Loucy (cell line): Measurements from ENCODE around the gene ANKRD34A.
A peak's percentile ranks its signal among the peaks of the same experiment; 100 is the strongest.

Experiments used
- H2AFZ ChIP-seq: fragments of 200-600 bp; sonication (generic); 2 replicates; pipeline ENCODE4 v1.6.0; 2016; ENCODE audit warnings: antibody characterized with exemption, mild to moderate bottlenecking, low read length, moderate library complexity
- H3F3A ChIP-seq: fragments of 200-600 bp; 2 replicates; pipeline ENCODE4 v1.6.0; 2016; ENCODE audit warnings: antibody characterized with exemption, low read depth, mild to moderate bottlenecking
- H3K27me3 ChIP-seq: fragments of 200-600 bp; sonication (generic); 2 replicates; pipeline ENCODE4 v1.6.1; 2014; ENCODE audit warnings: low read length, mild to moderate bottlenecking; ENCODE audit not compliant: insufficient read depth, poor library complexity, severe bottlenecking
- H3K36me3 ChIP-seq: fragments of 200-600 bp; sonication (generic); 2 replicates; pipeline ENCODE4 v1.6.1; 2016; ENCODE audit warnings: low read length; ENCODE audit not compliant: insufficient read depth
- H3K4me1 ChIP-seq: fragments of 200-600 bp; sonication (generic); 2 replicates; pipeline ENCODE4 v1.5.1; 2014; ENCODE audit warnings: low read length, mild to moderate bottlenecking; ENCODE audit not compliant: insufficient read depth, poor library complexity, severe bottlenecking
- H3K4me2 ChIP-seq: fragments of 200-600 bp; sonication (generic); 2 replicates; pipeline ENCODE4 v1.6.0; 2014; ENCODE audit warnings: antibody characterized with exemption, low read length, low read depth, mild to moderate bottlenecking; ENCODE audit not compliant: poor library complexity, severe bottlenecking
- H3K4me3 ChIP-seq: fragments of 200-600 bp; sonication (generic); 2 replicates; pipeline ENCODE4 v1.5.1; 2014; ENCODE audit warnings: low read length, mild to moderate bottlenecking, mixed read lengths; ENCODE audit not compliant: poor library complexity, severe bottlenecking
- H3K79me2 ChIP-seq: fragments of 200-600 bp; sonication (generic); 2 replicates; pipeline ENCODE4 v1.6.1; 2014; ENCODE audit warnings: low read length; ENCODE audit not compliant: insufficient read depth
- H3K9ac ChIP-seq: fragments of 200-600 bp; sonication (generic); 2 replicates; pipeline ENCODE4 v1.6.0; 2014; ENCODE audit warnings: mild to moderate bottlenecking, low read depth, low read length, moderate library complexity; ENCODE audit not compliant: poor library complexity, severe bottlenecking
- H3K9me2 ChIP-seq: fragments of 200-600 bp; sonication (generic); replicated peaks from 2 replicates; pipeline ENCODE4 v1.6.1; 2016; ENCODE audit warnings: low read depth, low read length, mixed read lengths
- H3K9me3 ChIP-seq: fragments of 200-600 bp; sonication (generic); 2 replicates; pipeline ENCODE4 v1.6.1; 2014; ENCODE audit warnings: mild to moderate bottlenecking, antibody characterized with exemption, low read length, low read depth; ENCODE audit not compliant: insufficient read depth
- H4K20me1 ChIP-seq: fragments of 200-600 bp; sonication (generic); 2 replicates; pipeline ENCODE4 v1.6.0; 2014; ENCODE audit warnings: antibody characterized with exemption, low read length, mild to moderate bottlenecking; ENCODE audit not compliant: insufficient read depth, poor library complexity, severe bottlenecking
- EZH2phosphoT487 ChIP-seq: fragments of 200-600 bp; IDR thresholded peaks from 2 replicates; pipeline ENCODE4 v1.6.1; 2018; ENCODE audit warnings: antibody characterized with exemption, mild to moderate bottlenecking, moderate library complexity, borderline replicate concordance
- TF ChIP-seq, protein P1 (sequence below): fragments of 200-600 bp; sonication (generic); conservative IDR thresholded peaks from 2 replicates; pipeline ENCODE4 v1.5.1; 2014; ENCODE audit warnings: mild to moderate bottlenecking, antibody characterized with exemption, low read length

ANKRD34A gene

GRCh38 chr1:145962157-145963102 is 1.9 kb downstream of the ANKRD34A start:
- H3K4me1 ChIP-seq, result peaks cover 45% of the 10 kb centered on the region
- H3K36me3 ChIP-seq, result no peaks in the 10 kb centered on the region
- peak overlapping the region; percentile 86 for H3K9ac ChIP-seq
- H2AFZ ChIP-seq, result no peak overlapping the region
- H3K79me2 ChIP-seq, result peaks cover 44% of the 10 kb centered on the region; the same call in 1 of the 2 replicates
- no peaks in the 10 kb centered on the region for H3K9me2 ChIP-seq
- no peaks in the 10 kb centered on the region for H4K20me1 ChIP-seq
- no peaks in the 10 kb centered on the region for H3K9me3 ChIP-seq
- peak overlapping the region; percentile 83 for H3K4me2 ChIP-seq
- no peaks in the 10 kb centered on the region for H3K27me3 ChIP-seq
- H3K4me3 ChIP-seq, result peak overlapping the region; percentile 86
- no peak for TF ChIP-seq EZH2phosphoT487
- TF ChIP-seq, protein P1, sequence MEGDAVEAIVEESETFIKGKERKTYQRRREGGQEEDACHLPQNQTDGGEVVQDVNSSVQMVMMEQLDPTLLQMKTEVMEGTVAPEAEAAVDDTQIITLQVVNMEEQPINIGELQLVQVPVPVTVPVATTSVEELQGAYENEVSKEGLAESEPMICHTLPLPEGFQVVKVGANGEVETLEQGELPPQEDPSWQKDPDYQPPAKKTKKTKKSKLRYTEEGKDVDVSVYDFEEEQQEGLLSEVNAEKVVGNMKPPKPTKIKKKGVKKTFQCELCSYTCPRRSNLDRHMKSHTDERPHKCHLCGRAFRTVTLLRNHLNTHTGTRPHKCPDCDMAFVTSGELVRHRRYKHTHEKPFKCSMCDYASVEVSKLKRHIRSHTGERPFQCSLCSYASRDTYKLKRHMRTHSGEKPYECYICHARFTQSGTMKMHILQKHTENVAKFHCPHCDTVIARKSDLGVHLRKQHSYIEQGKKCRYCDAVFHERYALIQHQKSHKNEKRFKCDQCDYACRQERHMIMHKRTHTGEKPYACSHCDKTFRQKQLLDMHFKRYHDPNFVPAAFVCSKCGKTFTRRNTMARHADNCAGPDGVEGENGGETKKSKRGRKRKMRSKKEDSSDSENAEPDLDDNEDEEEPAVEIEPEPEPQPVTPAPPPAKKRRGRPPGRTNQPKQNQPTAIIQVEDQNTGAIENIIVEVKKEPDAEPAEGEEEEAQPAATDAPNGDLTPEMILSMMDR, result no peak
- 0 out of 2 replicates have a peak, but pooled peaks cover 8% of the 10 kb centered on the region for H3F3A ChIP-seq

DNA sequence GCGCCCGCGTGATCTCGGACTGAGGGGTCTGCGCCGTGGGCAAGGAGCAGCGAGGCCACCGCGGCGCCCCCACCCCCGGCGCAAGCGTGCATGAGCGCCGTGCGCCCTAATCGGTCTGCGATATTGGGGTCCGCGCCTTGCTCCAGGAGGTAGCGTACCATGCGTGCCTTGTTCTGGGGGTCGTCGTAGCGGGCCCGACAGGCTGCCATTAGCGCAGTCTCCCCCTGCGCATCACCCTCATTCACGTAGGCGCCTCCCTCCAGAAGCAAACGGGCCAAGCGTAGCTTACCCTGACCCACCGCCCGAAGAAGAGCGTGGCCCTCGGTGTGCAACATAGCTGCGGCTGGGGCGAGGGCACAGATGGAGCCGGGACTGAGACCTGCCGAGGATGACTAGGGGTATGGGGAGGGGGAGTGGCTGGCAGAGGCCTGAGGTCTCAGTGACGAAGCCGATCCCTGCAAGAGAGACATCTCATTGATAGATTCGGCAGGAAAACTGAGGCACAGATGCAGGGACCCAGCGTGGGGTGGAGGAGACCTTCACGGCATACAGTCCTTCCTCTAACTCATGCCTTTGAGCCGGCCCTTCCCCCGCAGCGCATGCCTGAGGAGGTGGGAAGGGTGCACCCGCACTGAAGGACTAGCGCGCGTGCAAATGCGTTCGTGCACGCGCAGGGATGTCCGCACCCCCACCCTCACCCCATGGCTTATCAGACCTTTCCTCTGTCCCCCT is 2.8 kb downstream of the ANKRD34A start:
- Histone ChIP-seq H2AFZ (peak overlapping the region; percentile 87), H3K4me3 (peak overlapping the region; percentile 79)

GRCh38 chr1:145961109-145961424 is 3.3 kb downstream of the ANKRD34A start:
- no peaks in the 10 kb centered on the region for H3K9me2 ChIP-seq
- H3K9me3 ChIP-seq, result no peaks in the 10 kb centered on the region
- H3K9ac ChIP-seq, result peak overlapping the region; percentile 86
- H3F3A ChIP-seq, result 0 out of 2 replicates have a peak, but pooled peaks cover 8% of the 10 kb centered on the region
- TF ChIP-seq EZH2phosphoT487, result no peak
- TF ChIP-seq, protein P1, result no peak
- peaks cover 57% of the 10 kb centered on the region for H3K79me2 ChIP-seq
- peak overlapping the region; percentile 87 for H2AFZ ChIP-seq
- H3K4me2 ChIP-seq, result peak overlapping the region; percentile 83
- H4K20me1 ChIP-seq, result peaks cover 5% of the 10 kb centered on the region
- peak overlapping the region; percentile 79 for H3K4me3 ChIP-seq
- no peaks in the 10 kb centered on the region for H3K27me3 ChIP-seq
- H3K4me1 ChIP-seq, result peaks cover 53% of the 10 kb centered on the region
- no peaks in the 10 kb centered on the region for H3K36me3 ChIP-seq

More for the DNA sequence above, 2.8 kb downstream of the ANKRD34A start:
- H3K9me3 ChIP-seq, result no peaks in the 10 kb centered on the region
- H4K20me1 ChIP-seq, result no peaks in the 10 kb centered on the region
- H3K4me1 ChIP-seq, result peaks cover 48% of the 10 kb centered on the region
- no peaks in the 10 kb centered on the region for H3K9me2 ChIP-seq
- no peaks in the 10 kb centered on the region for H3K27me3 ChIP-seq
- 0 out of 2 replicates have a peak, but pooled peaks cover 8% of the 10 kb centered on the region for H3F3A ChIP-seq
- no peaks in the 10 kb centered on the region for H3K36me3 ChIP-seq
- H3K9ac ChIP-seq, result peak overlapping the region; percentile 86
- H3K4me2 ChIP-seq, result peak overlapping the region; percentile 83
- TF ChIP-seq EZH2phosphoT487, result no peak
- TF ChIP-seq, protein P1, result no peak
- peaks cover 51% of the 10 kb centered on the region for H3K79me2 ChIP-seq
